GM20000 (cell line): ENCODE results near the gene STXBP4.

ENCODE experiments used
- DNase-seq: peaks from one replicate; pipeline ENCODE4 v3.0.0; 2012; ENCODE audit warnings: low spot score
- CTCF ChIP-seq: IDR thresholded peaks from 2 replicates; pipeline ENCODE4 v1.5.1; 2012; ENCODE audit warnings: mild to moderate bottlenecking, control low read depth; ENCODE audit errors: extremely low read depth, missing control alignments

The STXBP4 gene

DNA sequence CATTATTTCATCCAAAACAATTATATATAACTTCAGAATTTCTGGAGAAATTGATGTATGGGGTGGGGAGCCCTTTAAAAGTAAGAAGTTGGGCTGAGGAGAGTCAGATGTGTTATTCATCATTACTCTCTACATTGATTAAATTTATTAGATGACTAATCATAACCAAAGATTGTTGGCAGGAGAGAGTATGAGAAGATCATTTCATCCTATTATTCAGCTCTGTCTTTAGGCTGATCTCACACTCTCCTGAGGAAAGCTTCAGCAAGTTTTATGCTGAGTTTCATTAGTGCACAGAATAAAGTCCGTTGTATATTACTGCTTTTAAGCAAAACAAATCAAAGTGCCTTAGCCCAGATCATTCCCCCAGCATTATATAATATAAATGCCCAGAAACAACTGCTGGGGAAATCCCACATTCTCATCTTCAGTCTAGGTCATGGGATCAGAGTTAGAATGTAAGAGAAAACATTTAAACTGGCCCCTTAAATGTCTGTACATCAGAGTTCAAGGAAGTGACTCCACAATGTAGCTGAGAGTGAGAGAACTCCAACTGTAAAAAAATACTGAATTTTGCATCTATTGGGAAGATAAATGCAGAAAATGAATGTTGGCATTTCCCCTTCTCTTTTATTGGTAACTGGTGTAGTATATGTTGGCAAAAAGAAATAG lies 166.1 kb downstream of the STXBP4 start:
- no peak for TF ChIP-seq CTCF
- no peak for DNase-seq

DNA sequence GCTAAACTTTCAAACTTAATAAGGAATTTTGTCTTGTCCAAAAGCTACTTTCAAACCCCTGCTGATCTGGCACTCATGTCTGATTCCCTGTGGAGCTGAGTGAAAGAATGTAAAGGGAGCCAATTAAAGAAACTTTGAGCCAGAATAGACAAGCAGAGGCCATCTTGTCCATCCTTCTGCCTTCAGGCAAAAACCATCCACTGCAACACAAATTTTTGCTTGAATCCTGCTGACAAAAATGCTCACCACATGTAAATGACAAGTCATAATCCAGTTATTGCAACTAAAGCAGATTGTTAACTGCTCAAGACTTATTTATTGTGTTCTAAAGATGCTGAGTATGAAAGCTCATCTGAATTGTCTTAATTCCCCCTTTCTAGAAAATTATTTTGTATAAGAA lies 172.2 kb downstream of the STXBP4 start:
- DNase-seq = no peak
- no peak for TF ChIP-seq CTCF

- DNase-seq = no peak
- no peak for TF ChIP-seq CTCF
These were observed 176.0 kb downstream of the STXBP4 start for GRCh38 chr17:55144518-55144917.

DNA sequence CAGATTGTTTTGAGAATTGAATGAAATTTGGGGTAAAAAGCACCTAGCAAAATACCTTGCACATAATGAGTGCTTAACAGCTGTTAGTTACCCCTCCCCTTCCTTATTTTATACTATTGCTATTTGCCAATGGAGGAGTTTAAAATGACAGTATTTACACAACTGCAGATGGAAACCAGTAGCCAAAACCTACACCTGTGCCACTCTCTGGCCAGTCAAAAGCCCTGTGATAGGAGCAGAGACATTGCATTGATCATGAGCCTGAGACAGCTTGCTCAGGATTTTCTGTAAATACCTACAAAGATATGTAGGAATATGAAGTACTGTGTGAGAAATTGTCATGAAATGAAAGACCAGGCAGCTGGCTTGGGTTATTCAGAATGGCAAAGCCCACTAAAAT lies 180.9 kb downstream of the STXBP4 start:
- no peak for TF ChIP-seq CTCF
- no peak for DNase-seq

DNA sequence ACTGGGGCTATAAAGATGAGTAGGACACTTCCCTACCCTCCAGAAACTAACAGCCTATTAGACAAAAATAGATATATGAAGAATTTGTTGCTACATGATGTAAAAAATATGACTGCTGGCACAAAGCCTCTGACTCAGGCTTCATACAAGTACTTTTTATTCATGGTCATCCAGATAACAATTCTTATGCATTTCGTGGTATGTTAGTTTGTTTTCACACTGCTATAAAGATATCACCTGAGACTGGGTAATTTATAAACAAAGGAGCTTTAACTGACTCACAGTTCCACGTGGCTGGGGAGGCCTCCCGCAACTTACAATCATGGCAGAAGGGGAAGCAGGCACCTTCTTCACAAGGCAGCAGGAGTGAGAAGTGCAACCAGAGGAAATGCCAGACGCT lies 183.7 kb downstream of the STXBP4 start:
- no peak for DNase-seq
- TF ChIP-seq CTCF = no peak

DNA sequence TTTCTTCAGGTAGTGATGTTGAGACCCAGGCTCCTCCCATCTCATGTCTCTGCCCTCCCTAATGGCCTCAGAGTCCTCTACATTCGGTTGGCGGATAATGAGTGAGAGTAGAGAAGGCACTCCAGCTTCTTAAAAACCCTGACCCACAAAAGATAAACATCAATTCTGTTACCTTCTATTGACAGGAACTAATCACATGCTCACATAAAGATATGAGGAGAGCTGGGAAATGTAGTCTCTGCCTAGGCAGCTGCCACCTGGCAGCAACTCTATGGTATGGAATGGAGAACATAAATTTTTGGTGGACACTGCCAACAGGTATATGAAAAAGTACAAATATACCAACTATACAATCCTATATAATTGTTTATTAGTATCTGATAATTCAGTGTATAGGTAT lies 185.5 kb downstream of the STXBP4 start:
- no peak for TF ChIP-seq CTCF
- DNase-seq = no peak

- no peak for TF ChIP-seq CTCF
- DNase-seq = no peak
These were observed 187.4 kb downstream of the STXBP4 start for GRCh38 chr17:55155856-55156560.
